Prostate gland (tissue), 2 donors: ENCODE measurements around the gene ACTA2. TPM values are rescaled to one million over a fixed set of nuclear protein-coding genes. Genes with fewer than 3 reads are reported as not detected.
A peak's percentile ranks its signal among the peaks of the same experiment; 100 is the strongest.
"Not testable (repeated sequence)": the region's sequence is repeated elsewhere in the genome, so short reads cannot be mapped to it uniquely, and the experiment has no call there.

Experiments
- DNase-seq: peaks from one replicate; pipeline ENCODE4 v3.0.0-alpha.2; 2019; ENCODE audit warnings: low spot score
- H3K27ac ChIP-seq, 2 donors: fragments of 200-600 bp; sonication (generic); 2 replicates each; pipeline ENCODE4 v1.5.1; 2017 to 2019
- H3K27me3 ChIP-seq: fragments of 200-600 bp; sonication (generic); replicated peaks from 2 replicates; pipeline ENCODE4 v1.5.1; 2019; ENCODE audit not compliant: insufficient read depth
- H3K36me3 ChIP-seq, 2 donors: fragments of 200-600 bp; sonication (generic); 1 replicate in 1 of 2; 2 replicates in 1 of 2; pipeline versions ENCODE4 v1.5.1 to v1.8.1; 2017 to 2019
- H3K4me1 ChIP-seq: fragments of 200-600 bp; sonication (generic); replicated peaks from 2 replicates; pipeline ENCODE4 v1.5.1; 2019
- H3K4me3 ChIP-seq, 2 donors: fragments of 200-600 bp; sonication (generic); 2 replicates each; pipeline ENCODE4 v1.5.1; 2017 to 2019
- H3K9me3 ChIP-seq: fragments of 200-600 bp; sonication (generic); 2 replicates; pipeline ENCODE4 v1.5.1; 2017
- POLR2A ChIP-seq: fragments of 450-650 bp; IDR thresholded peaks from one replicate; pipeline ENCODE4 v1.6.1; 2016; ENCODE audit warnings: antibody characterized with exemption, mild to moderate bottlenecking
- POLR2AphosphoS5 ChIP-seq: sonication (generic); formaldehyde crosslinking; IDR thresholded peaks from one replicate; pipeline ENCODE4 v1.6.1; 2017; ENCODE audit warnings: antibody characterized with exemption
- WGBS: methylation state at CpG from one replicate; pipeline ENCODE4 v1.1.5; 2018; 5-methylcytosine and 5-hydroxymethylcytosine counted together
- intact Hi-C: fragments of 100-400 bp; cut with DNase I; formaldehyde crosslinking; loops from one replicate; pipeline ENCODE4 v1.14.2; 2022
- total RNA-seq, 2 donors: library from RNA; depleted of rRNA; stranded (reverse); fragments of >200 nt; gene quantifications; one replicate each; pipeline ENCODE4 v1.1.0, GENCODE V29; 2016
- TF ChIP-seq, protein P1 (sequence below), 4 experiments: fragments of 200-600 bp in 2 of 4; fragments of 450-650 bp in 2 of 4; sonication (generic) in 2 of 4; IDR thresholded peaks; 1 replicate in 3 of 4; 2 replicates in 1 of 4; pipeline ENCODE4 v1.5.1; 2016 to 2019; ENCODE audit warnings: antibody characterized with exemption in 4 of 4, mild to moderate bottlenecking in 2 of 4, moderate library complexity in 2 of 4

ACTA2 gene
- total RNA-seq, 2 donors from 2014 or later = 1,024 to 1,957 TPM

DNA sequence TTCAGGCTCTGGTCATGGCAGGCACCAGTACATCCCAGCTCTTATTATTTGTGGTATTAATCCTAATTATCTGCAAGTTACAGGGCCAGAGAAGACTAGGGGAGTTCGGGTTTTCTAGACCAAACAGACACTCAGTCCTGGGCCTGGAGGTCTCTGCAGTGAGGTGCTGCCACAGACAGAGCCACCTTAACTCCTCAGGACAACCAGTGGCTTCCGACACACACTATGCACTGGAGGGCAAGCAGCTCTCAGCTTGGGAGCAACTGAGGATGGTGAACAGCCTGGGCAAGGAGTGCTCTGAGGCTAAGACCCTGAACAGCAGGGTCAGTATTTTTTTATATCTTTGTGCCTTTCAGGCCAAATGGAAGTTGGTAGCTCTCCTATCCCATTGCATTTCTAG lies 19.0 kb downstream of the ACTA2 start:
- TF ChIP-seq, protein P1, sequence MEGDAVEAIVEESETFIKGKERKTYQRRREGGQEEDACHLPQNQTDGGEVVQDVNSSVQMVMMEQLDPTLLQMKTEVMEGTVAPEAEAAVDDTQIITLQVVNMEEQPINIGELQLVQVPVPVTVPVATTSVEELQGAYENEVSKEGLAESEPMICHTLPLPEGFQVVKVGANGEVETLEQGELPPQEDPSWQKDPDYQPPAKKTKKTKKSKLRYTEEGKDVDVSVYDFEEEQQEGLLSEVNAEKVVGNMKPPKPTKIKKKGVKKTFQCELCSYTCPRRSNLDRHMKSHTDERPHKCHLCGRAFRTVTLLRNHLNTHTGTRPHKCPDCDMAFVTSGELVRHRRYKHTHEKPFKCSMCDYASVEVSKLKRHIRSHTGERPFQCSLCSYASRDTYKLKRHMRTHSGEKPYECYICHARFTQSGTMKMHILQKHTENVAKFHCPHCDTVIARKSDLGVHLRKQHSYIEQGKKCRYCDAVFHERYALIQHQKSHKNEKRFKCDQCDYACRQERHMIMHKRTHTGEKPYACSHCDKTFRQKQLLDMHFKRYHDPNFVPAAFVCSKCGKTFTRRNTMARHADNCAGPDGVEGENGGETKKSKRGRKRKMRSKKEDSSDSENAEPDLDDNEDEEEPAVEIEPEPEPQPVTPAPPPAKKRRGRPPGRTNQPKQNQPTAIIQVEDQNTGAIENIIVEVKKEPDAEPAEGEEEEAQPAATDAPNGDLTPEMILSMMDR (IDR thresholded peaks at IDR 0.05) = no peak
- TF ChIP-seq POLR2A (no peak), POLR2AphosphoS5 (no peak)
- no peak for DNase-seq
- H3K27ac ChIP-seq = no peak overlapping the region

GRCh38 chr10:88932539-88933256 lies 19.9 kb downstream of the ACTA2 start:
- Histone ChIP-seq H3K27ac (peak overlapping the region in 1 of 2 donors; percentile 25), H3K9me3 (no peaks in the 10 kb centered on the region), H3K27me3 (no peaks in the 10 kb centered on the region), H3K4me1 (no peaks in the 10 kb centered on the region), H3K4me3 (no peak overlapping the region), H3K36me3 (no peaks in the 10 kb centered on the region)
- intact Hi-C loops = loop anchor here (1.0 kb wide), 1 partner anchor 97 kb away; no protein-coding TSS in a partner anchor
- 39% methylated on average over 7 of the region's 7 CpGs for WGBS
- peak; percentile 72 for DNase-seq
- TF ChIP-seq POLR2A (no peak), POLR2AphosphoS5 (peak; percentile 77)
- TF ChIP-seq, protein P1 (IDR thresholded peaks at IDR 0.05) = peak; percentile 77 to 95 (median 88)

More for the DNA sequence above, 19.0 kb downstream of the ACTA2 start:
- intact Hi-C loops = no loop called here
- Histone ChIP-seq H3K27me3 (no peaks in the 10 kb centered on the region), H3K4me1 (no peaks in the 10 kb centered on the region), H3K4me3 (no peak overlapping the region), H3K36me3 (no peaks in the 10 kb centered on the region), H3K9me3 (no peaks in the 10 kb centered on the region)
- 91% methylated on average over 2 of the region's 2 CpGs for WGBS

- H3K36me3 ChIP-seq, H3K4me1 ChIP-seq, H3K4me3 ChIP-seq, DNase-seq, H3K27ac ChIP-seq, H3K27me3 ChIP-seq, H3K9me3 ChIP-seq: not testable (repeated sequence)
- intact Hi-C loops = loop anchor here (1.0 kb wide), 1 partner anchor 97 kb away; no protein-coding TSS in a partner anchor
- WGBS = 81% methylated on average over 5 of the region's 5 CpGs
Measured at GRCh38 chr10:88932029-88932428, 20.5 kb downstream of the ACTA2 start.

GRCh38 chr10:88931548-88931947 lies 21.0 kb downstream of the ACTA2 start:
- DNase-seq = no peak
- TF ChIP-seq POLR2A (no peak), POLR2AphosphoS5 (no peak)
- TF ChIP-seq, protein P1 (IDR thresholded peaks at IDR 0.05) = no peak
- Histone ChIP-seq H3K27ac (no peak overlapping the region), H3K4me3 (no peak overlapping the region), H3K4me1 (no peaks in the 10 kb centered on the region), H3K36me3 (no peaks in the 10 kb centered on the region), H3K27me3 (no peaks in the 10 kb centered on the region), H3K9me3 (no peaks in the 10 kb centered on the region)
- intact Hi-C loops = no loop called here
- WGBS = 69% methylated on average over 1 of the region's 1 CpG

DNA sequence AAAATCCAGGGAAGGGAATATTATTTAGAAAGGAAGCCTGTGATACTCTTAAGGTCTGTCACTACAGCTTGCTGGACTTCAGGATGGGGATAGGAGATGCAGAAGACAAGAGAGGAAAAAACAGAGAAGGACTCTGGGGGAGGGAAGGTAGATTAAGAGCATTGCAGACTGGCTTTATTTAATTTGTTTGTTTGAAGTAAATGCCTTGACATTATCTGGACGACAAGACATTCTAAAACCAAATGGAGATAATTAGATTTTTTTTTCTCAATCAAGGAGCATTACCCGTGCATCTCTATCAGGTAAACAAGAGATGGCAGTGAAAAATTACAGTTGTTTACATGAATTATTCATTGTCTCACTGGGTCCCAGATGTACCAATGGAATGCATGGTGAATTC lies 24.3 kb downstream of the ACTA2 start:
- no peak for TF ChIP-seq POLR2AphosphoS5
- TF ChIP-seq POLR2A = no peak
- TF ChIP-seq, protein P1 (IDR thresholded peaks at IDR 0.05) = no peak
- H3K36me3 ChIP-seq = no peaks in the 10 kb centered on the region
- intact Hi-C loops = no loop called here
- no peaks in the 10 kb centered on the region for H3K4me1 ChIP-seq
- 65% methylated on average over 2 of the region's 2 CpGs for WGBS
- no peak overlapping the region for H3K4me3 ChIP-seq
- no peaks in the 10 kb centered on the region for H3K27me3 ChIP-seq
- H3K9me3 ChIP-seq = no peaks in the 10 kb centered on the region
- DNase-seq = no peak
- no peak overlapping the region for H3K27ac ChIP-seq
